ENCODE data around the gene DCUN1D3.

DCUN1D3 gene

DNA sequence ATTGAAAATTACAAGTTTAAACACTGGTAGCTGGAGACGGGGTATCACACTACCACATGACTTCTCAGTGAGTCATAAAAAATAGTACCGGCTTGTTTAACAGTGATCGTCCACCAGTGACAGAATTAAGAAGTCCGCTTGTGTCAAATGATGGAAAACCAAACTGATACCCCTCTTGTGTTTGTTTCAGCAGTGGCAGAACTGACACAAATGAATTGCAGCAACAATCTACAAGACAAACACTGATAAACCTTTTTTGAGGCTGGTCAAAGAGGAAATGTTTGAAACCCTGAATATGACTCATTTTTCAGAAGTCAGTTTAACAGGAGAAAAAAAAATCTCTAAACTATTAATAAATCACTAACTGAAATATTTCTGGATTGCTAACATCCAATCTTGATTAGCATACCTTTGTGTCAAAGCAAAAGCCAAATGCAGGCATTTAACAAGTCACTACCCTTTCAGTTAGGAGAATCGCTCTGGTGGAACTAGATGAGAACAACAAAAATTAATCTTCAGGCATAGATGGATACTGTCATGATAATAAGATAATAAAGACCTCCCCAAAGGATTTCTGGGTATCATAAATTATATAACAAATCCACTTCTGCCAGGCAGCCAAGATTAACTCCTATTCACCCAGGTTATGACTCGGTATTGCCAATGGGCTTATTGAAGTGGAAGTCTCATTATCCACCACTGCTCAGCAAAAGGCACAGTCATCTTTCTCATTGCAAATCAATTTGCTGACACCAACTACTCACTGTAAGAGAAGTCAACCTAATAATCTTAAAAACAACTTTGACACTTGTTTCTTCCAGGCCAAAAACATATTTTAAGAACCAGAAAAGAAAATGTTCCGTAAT, 20.8 kb downstream of the DCUN1D3 start:
- Histone ChIP-seq H3K4me3 (ENCODE audit: insufficient read depth, low read depth, low read length, poor library complexity, severe bottlenecking) (no peak overlapping the region), H3K4me1 (ENCODE audit: control insufficient read depth, insufficient read depth, low read length, poor library complexity, severe bottlenecking) (no peaks in the 10 kb centered on the region), H3K27me3 (replicated peaks; ENCODE audit: control insufficient read depth, insufficient read depth, low read length, poor library complexity, severe bottlenecking) (no peaks in the 10 kb centered on the region), H3K9me3 (ENCODE audit: control insufficient read depth, low read length) (no peaks in the 10 kb centered on the region), H3K36me3 (ENCODE audit: control insufficient read depth, insufficient read depth, low read length) (no peaks in the 10 kb centered on the region), H3K27ac (ENCODE audit: insufficient read depth, low read length, poor library complexity, severe bottlenecking) (no peak overlapping the region)
- DNase-seq = no peak

DNA sequence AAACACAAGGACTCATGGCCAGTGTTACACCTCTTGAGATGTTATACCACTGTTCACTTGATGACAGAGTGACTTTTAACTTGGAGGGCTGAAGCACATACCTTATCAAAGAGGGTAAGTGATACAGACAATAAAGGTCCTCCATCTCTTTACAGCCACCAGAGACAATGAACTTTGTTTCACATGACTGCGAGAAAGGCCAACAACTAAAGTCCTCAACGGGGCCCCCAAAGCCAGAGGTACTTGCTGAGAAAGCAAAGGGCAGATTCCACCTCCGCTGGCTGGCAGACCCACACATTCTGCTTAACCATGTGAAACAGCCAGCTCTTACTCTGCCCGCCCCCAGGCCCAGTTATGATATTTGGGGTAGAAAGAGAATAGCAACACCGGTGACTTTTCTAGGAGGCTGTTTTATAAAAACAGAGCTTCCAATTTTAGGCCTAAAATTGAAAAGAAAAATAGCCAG, 21.4 kb downstream of the DCUN1D3 start:
- no peaks in the 10 kb centered on the region for H3K27me3 ChIP-seq (replicated peaks; ENCODE audit: control insufficient read depth, insufficient read depth, low read length, poor library complexity, severe bottlenecking)
- DNase-seq = no peak
- no peak overlapping the region for H3K27ac ChIP-seq (ENCODE audit: insufficient read depth, low read length, poor library complexity, severe bottlenecking)
- H3K4me3 ChIP-seq (ENCODE audit: insufficient read depth, low read depth, low read length, poor library complexity, severe bottlenecking) = no peak overlapping the region
- no peaks in the 10 kb centered on the region for H3K36me3 ChIP-seq (ENCODE audit: control insufficient read depth, insufficient read depth, low read length)
- peaks cover 6% of the 10 kb centered on the region for H3K4me1 ChIP-seq (ENCODE audit: control insufficient read depth, insufficient read depth, low read length, poor library complexity, severe bottlenecking)
- no peaks in the 10 kb centered on the region for H3K9me3 ChIP-seq (ENCODE audit: control insufficient read depth, low read length)

DNA sequence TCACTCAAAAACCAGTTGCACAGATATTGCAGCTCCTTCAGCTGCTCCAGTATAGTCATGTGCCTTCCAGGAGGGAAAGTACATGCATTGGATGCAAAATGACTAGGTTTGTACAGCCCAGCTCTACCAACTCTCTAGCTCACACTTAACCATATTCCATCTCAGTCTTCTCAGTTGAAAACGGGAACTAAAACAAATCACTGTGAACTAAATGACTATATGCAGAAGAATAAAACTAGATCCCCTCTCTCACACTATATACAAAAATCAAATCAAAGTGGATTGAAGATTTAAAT, 24.9 kb downstream of the DCUN1D3 start:
- peaks cover 10% of the 10 kb centered on the region for H3K4me1 ChIP-seq (ENCODE audit: control insufficient read depth, insufficient read depth, low read length, poor library complexity, severe bottlenecking)

DNA sequence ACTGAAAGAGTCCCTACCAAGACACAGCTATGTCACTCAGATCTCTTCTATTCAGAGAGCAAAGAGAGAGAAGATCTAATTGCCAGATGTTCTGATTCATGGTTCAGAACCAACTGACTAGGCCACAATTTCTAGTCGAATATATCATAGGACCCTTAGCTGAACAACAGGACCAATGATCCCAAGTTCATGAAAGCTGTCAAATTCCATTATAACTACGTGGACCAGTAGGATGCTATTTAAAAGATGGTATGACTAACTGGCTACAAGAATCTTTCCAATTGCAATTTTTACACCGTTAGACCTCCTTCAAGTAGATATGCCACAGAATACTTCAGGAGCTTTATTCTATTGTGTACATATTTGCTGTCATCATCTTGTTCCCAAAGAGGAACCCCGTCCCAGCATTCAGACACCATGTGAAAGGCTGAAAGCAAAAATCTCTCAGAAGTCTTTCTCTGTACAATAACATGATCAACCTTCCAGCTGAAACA, 26.0 kb downstream of the DCUN1D3 start:
- no peak for DNase-seq
- peak overlapping the region; percentile 3 for H3K4me3 ChIP-seq (ENCODE audit: insufficient read depth, low read depth, low read length, poor library complexity, severe bottlenecking)
- H3K9me3 ChIP-seq (ENCODE audit: control insufficient read depth, low read length) = no peaks in the 10 kb centered on the region
- H3K27me3 ChIP-seq (replicated peaks; ENCODE audit: control insufficient read depth, insufficient read depth, low read length, poor library complexity, severe bottlenecking) = no peaks in the 10 kb centered on the region
- peak overlapping the region; percentile 48 for H3K27ac ChIP-seq (ENCODE audit: insufficient read depth, low read length, poor library complexity, severe bottlenecking)
- no peaks in the 10 kb centered on the region for H3K36me3 ChIP-seq (ENCODE audit: control insufficient read depth, insufficient read depth, low read length)
- peaks cover 10% of the 10 kb centered on the region for H3K4me1 ChIP-seq (ENCODE audit: control insufficient read depth, insufficient read depth, low read length, poor library complexity, severe bottlenecking)

More for the DNA sequence above, 24.9 kb downstream of the DCUN1D3 start:
- H3K36me3 ChIP-seq (ENCODE audit: control insufficient read depth, insufficient read depth, low read length) = no peaks in the 10 kb centered on the region
- H3K27ac ChIP-seq (ENCODE audit: insufficient read depth, low read length, poor library complexity, severe bottlenecking) = no peak overlapping the region
- no peak overlapping the region for H3K4me3 ChIP-seq (ENCODE audit: insufficient read depth, low read depth, low read length, poor library complexity, severe bottlenecking)
- no peak for DNase-seq
- H3K9me3 ChIP-seq (ENCODE audit: control insufficient read depth, low read length) = no peaks in the 10 kb centered on the region
- no peaks in the 10 kb centered on the region for H3K27me3 ChIP-seq (replicated peaks; ENCODE audit: control insufficient read depth, insufficient read depth, low read length, poor library complexity, severe bottlenecking)

DNA sequence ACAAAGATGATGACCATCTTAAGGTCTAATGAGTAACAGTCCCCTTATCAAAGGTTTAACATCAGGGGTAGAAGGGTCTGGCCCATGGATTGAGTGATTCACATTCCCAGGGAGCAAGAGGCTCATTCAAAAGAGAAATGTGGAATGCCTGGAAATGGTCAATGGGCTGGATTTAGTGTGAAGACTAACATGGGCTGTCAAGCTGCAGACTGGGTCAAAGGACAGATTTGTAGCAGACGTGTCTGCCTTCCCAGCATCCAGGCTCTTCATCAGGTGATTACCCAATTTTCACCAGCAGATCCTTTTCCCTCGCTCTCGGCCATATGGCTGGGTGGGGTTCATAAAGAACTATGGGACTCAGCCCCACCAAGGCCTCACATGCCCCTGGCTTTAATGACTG, 26.8 kb downstream of the DCUN1D3 start:
- DNase-seq = no peak
- peaks cover 10% of the 10 kb centered on the region for H3K4me1 ChIP-seq (ENCODE audit: control insufficient read depth, insufficient read depth, low read length, poor library complexity, severe bottlenecking)

DNA sequence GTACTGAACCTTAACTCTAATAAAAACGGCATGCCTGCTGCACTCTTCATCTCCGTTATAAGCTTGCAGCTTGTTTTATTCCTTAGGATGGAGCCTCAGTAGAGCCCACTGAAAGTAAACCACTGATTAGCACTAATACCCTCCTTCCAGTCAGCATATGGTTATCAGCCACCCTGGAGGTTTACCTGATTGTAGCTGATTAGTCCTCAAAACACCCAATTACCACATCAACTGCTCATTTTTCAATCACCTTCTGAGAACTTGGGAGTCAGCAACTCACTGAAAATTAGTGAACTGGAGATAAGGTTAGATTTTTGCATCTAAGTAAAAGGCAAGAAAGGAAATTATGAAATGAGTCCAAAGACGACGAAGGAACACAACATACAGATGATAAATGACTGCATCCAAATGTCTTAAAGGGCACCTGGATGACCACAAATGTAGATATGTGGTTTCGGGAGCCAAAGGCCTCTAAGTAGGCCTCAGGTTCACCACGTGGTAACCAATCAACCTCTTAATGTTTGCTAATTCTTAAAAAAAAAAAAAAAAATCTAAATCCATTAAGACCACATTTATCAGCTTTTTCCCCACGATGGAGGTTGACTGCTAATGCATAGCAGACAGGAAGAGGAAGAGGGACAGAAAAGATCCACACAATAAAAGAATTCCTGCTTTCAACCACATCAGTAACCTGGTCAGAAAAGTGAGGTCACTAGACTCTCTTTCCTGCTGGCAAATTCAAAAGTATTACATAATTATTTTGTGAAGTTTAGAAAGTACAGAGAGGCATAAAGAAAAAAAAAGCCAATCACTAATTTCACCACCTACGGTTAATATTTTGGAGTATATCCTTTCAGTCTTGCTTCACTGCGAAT, 28.0 kb downstream of the DCUN1D3 start:
- no peaks in the 10 kb centered on the region for H3K36me3 ChIP-seq (ENCODE audit: control insufficient read depth, insufficient read depth, low read length)
- H3K27ac ChIP-seq (ENCODE audit: insufficient read depth, low read length, poor library complexity, severe bottlenecking) = no peak overlapping the region
- no peaks in the 10 kb centered on the region for H3K9me3 ChIP-seq (ENCODE audit: control insufficient read depth, low read length)
- peaks cover 10% of the 10 kb centered on the region for H3K4me1 ChIP-seq (ENCODE audit: control insufficient read depth, insufficient read depth, low read length, poor library complexity, severe bottlenecking)
- no peak for DNase-seq
- no peaks in the 10 kb centered on the region for H3K27me3 ChIP-seq (replicated peaks; ENCODE audit: control insufficient read depth, insufficient read depth, low read length, poor library complexity, severe bottlenecking)
- no peak overlapping the region for H3K4me3 ChIP-seq (ENCODE audit: insufficient read depth, low read depth, low read length, poor library complexity, severe bottlenecking)

More for the DNA sequence above, 26.8 kb downstream of the DCUN1D3 start:
- no peak overlapping the region for H3K4me3 ChIP-seq (ENCODE audit: insufficient read depth, low read depth, low read length, poor library complexity, severe bottlenecking)
- H3K27me3 ChIP-seq (replicated peaks; ENCODE audit: control insufficient read depth, insufficient read depth, low read length, poor library complexity, severe bottlenecking) = no peaks in the 10 kb centered on the region
- H3K27ac ChIP-seq (ENCODE audit: insufficient read depth, low read length, poor library complexity, severe bottlenecking) = peak overlapping the region; percentile 48
- H3K9me3 ChIP-seq (ENCODE audit: control insufficient read depth, low read length) = no peaks in the 10 kb centered on the region
- H3K36me3 ChIP-seq (ENCODE audit: control insufficient read depth, insufficient read depth, low read length) = no peaks in the 10 kb centered on the region

GRCh38 chr16:20871258-20871657, 28.9 kb downstream of the DCUN1D3 start:
- Histone ChIP-seq H3K4me3 (ENCODE audit: insufficient read depth, low read depth, low read length, poor library complexity, severe bottlenecking) (no peak overlapping the region), H3K27me3 (replicated peaks; ENCODE audit: control insufficient read depth, insufficient read depth, low read length, poor library complexity, severe bottlenecking) (no peaks in the 10 kb centered on the region), H3K27ac (ENCODE audit: insufficient read depth, low read length, poor library complexity, severe bottlenecking) (no peak overlapping the region), H3K36me3 (ENCODE audit: control insufficient read depth, insufficient read depth, low read length) (no peaks in the 10 kb centered on the region), H3K4me1 (ENCODE audit: control insufficient read depth, insufficient read depth, low read length, poor library complexity, severe bottlenecking) (peaks cover 10% of the 10 kb centered on the region), H3K9me3 (ENCODE audit: control insufficient read depth, low read length) (no peaks in the 10 kb centered on the region)
- DNase-seq = no peak

- Histone ChIP-seq H3K4me3 (ENCODE audit: insufficient read depth, low read depth, low read length, poor library complexity, severe bottlenecking) (no peak overlapping the region), H3K27ac (ENCODE audit: insufficient read depth, low read length, poor library complexity, severe bottlenecking) (no peak overlapping the region), H3K9me3 (ENCODE audit: control insufficient read depth, low read length) (no peaks in the 10 kb centered on the region), H3K27me3 (replicated peaks; ENCODE audit: control insufficient read depth, insufficient read depth, low read length, poor library complexity, severe bottlenecking) (no peaks in the 10 kb centered on the region), H3K4me1 (ENCODE audit: control insufficient read depth, insufficient read depth, low read length, poor library complexity, severe bottlenecking) (peaks cover 10% of the 10 kb centered on the region), H3K36me3 (ENCODE audit: control insufficient read depth, insufficient read depth, low read length) (no peaks in the 10 kb centered on the region)
- no peak for DNase-seq
Measured at GRCh38 chr16:20870122-20870820, 29.9 kb downstream of the DCUN1D3 start.

DNA sequence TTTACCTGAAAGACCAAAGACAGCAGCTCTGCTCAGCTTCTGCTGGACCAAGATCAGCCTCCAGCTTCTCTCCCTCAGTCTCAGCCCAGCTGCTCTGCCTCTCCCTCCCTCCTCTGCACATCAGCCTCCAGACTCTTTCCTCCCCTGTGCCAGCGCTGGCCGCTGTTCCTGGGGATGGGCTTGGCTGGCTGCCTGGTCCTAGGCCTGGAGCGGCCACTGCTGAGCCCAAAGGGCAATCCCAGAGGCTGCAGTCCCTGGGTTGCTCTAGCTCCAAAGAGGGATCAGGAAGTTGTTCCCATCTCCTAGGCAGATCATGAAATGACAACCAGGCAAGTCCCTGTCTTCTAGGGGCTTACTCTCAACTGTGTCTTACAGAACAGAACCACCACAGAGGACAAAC, 31.3 kb downstream of the DCUN1D3 start:
- no peak overlapping the region for H3K27ac ChIP-seq (ENCODE audit: insufficient read depth, low read length, poor library complexity, severe bottlenecking)
- no peak for DNase-seq
- no peaks in the 10 kb centered on the region for H3K9me3 ChIP-seq (ENCODE audit: control insufficient read depth, low read length)
- no peak overlapping the region for H3K4me3 ChIP-seq (ENCODE audit: insufficient read depth, low read depth, low read length, poor library complexity, severe bottlenecking)
- no peaks in the 10 kb centered on the region for H3K27me3 ChIP-seq (replicated peaks; ENCODE audit: control insufficient read depth, insufficient read depth, low read length, poor library complexity, severe bottlenecking)
- peaks cover 6% of the 10 kb centered on the region for H3K4me1 ChIP-seq (ENCODE audit: control insufficient read depth, insufficient read depth, low read length, poor library complexity, severe bottlenecking)
- H3K36me3 ChIP-seq (ENCODE audit: control insufficient read depth, insufficient read depth, low read length) = no peaks in the 10 kb centered on the region
